PC-3 (cell line): ENCODE results near the gene ZNF793. TPM values are rescaled to one million over a fixed set of nuclear protein-coding genes. Genes with fewer than 3 reads are reported as not detected.

Experiments
- ATAC-seq: fragments of 200-7000 bp; cut with Tn5 transposase; 2 replicates; pipeline ENCODE4 v1.9.1; 2020; ENCODE audit warnings: mild to moderate bottlenecking, moderate library complexity
- BruUV-seq: library from RNA; stranded (reverse); fragments of 400-500 nt; replicated peaks from 2 replicates; lab custom pipeline; 2021; lab: Mats Ljungman, UMichigan
- CTCF ChIA-PET: fragments of 300-600 bp; sonication (Branson Sonifier 250); formaldehyde crosslinking; loops from one replicate; lab custom pipeline; 2022; ENCODE audit warnings: antibody characterized with exemption; lab: Charles Lee
- POLR2A ChIA-PET: fragments of 300-600 bp; sonication (Branson Sonifier 250); formaldehyde crosslinking; loops from one replicate; lab custom pipeline; 2022; ENCODE audit warnings: antibody characterized with exemption; ENCODE audit not compliant: unreplicated experiment; lab: Charles Lee
- DNase-seq: peaks from one replicate; pipeline ENCODE4 v3.0.0-alpha.2; 2015
- H2AFZ ChIP-seq: fragments of 300-600 bp; sonication (generic); 2 replicates; pipeline ENCODE4 v1.6.0; 2016; ENCODE audit warnings: antibody characterized with exemption, low read length
- H3F3A ChIP-seq: fragments of 300-600 bp; sonication (generic); one replicate; pipeline ENCODE4 v1.6.0; 2017; ENCODE audit warnings: antibody characterized with exemption, low read length, control low read depth, mild to moderate bottlenecking; ENCODE audit not compliant: unreplicated experiment
- H3K27ac ChIP-seq: fragments of 300-600 bp; sonication (generic); 2 replicates; pipeline ENCODE4 v1.5.1; 2016; ENCODE audit warnings: mild to moderate bottlenecking, low read length
- H3K27me3 ChIP-seq: fragments of 300-600 bp; sonication (generic); 2 replicates; pipeline ENCODE4 v1.6.1; 2016; ENCODE audit warnings: low read length, mixed read lengths
- H3K36me3 ChIP-seq: fragments of 300-600 bp; sonication (generic); 2 replicates; pipeline ENCODE4 v1.6.1; 2016; ENCODE audit warnings: low read depth, mixed run types, low read length, mixed read lengths
- H3K4me1 ChIP-seq: fragments of 300-600 bp; sonication (generic); 2 replicates; pipeline ENCODE4 v1.5.1; 2016; ENCODE audit warnings: low read length; ENCODE audit not compliant: insufficient read depth
- H3K4me2 ChIP-seq: fragments of 300-600 bp; sonication (generic); 2 replicates; pipeline ENCODE4 v1.6.0; 2016; ENCODE audit warnings: low read length
- H3K4me3 ChIP-seq: fragments of 300-600 bp; sonication (generic); 2 replicates; pipeline ENCODE4 v1.5.1; 2016; ENCODE audit warnings: mild to moderate bottlenecking, low read length, mixed read lengths
- H3K79me2 ChIP-seq: fragments of 300-600 bp; sonication (generic); 2 replicates; pipeline ENCODE4 v1.6.1; 2017; ENCODE audit warnings: low read length, mixed read lengths
- H3K9ac ChIP-seq: fragments of 300-600 bp; sonication (generic); 2 replicates; pipeline ENCODE4 v1.6.0; 2016; ENCODE audit warnings: mild to moderate bottlenecking, low read length
- H3K9me2 ChIP-seq: fragments of 300-600 bp; sonication (generic); replicated peaks from 2 replicates; pipeline ENCODE4 v1.6.1; 2016; ENCODE audit warnings: mixed run types, low read length, mixed read lengths
- H3K9me3 ChIP-seq: fragments of 300-600 bp; sonication (generic); 2 replicates; pipeline ENCODE4 v1.6.1; 2016; ENCODE audit warnings: low read length, mixed read lengths
- H4K20me1 ChIP-seq: fragments of 300-600 bp; sonication (generic); 2 replicates; pipeline ENCODE4 v1.6.1; 2016; ENCODE audit warnings: low read length, mixed read lengths
- CTCF ChIP-seq: fragments of 300-600 bp; sonication (generic); conservative IDR thresholded peaks from 2 replicates; pipeline ENCODE4 v1.5.1; 2017; ENCODE audit warnings: antibody characterized with exemption, low read depth, mild to moderate bottlenecking, low read length
- EZH2 ChIP-seq: fragments of 300-600 bp; sonication (generic); IDR thresholded peaks from one replicate; pipeline ENCODE4 v1.6.1; 2017; ENCODE audit warnings: antibody characterized with exemption, mild to moderate bottlenecking, low read length; ENCODE audit not compliant: unreplicated experiment
- EZH2phosphoT487 ChIP-seq: fragments of 300-600 bp; sonication (generic); IDR thresholded peaks from 2 replicates; pipeline ENCODE4 v1.6.1; 2018; ENCODE audit warnings: mild to moderate bottlenecking, antibody characterized with exemption, low read length, borderline replicate concordance
- intact Hi-C: fragments of 100-400 bp; cut with micrococcal nuclease; formaldehyde crosslinking; loops from 2 replicates; pipeline ENCODE4 v1.9.0; 2023
- total RNA-seq: library from RNA; depleted of rRNA; stranded (reverse); fragments of >200 nt; gene quantifications from 2 replicates; pipeline ENCODE4 v1.2.3, GENCODE V29; 2014

Gene ZNF793
- total RNA-seq, 1 experiment from 2014 or later, result not detected

- Histone ChIP-seq H3K4me1 (no peaks in the 10 kb centered on the region), H3K27me3 (no peaks in the 10 kb centered on the region), H3K4me3 (no peak overlapping the region), H2AFZ (no peak overlapping the region), H3K9ac (no peak overlapping the region), H3K9me2 (no peaks in the 10 kb centered on the region), H3K36me3 (no peaks in the 10 kb centered on the region; the same call in 1 of the 2 replicates), H3K9me3 (peaks cover 17% of the 10 kb centered on the region; the same call in 1 of the 2 replicates), H3K27ac (no peak overlapping the region), H4K20me1 (no peaks in the 10 kb centered on the region), H3F3A (no peaks in the 10 kb centered on the region), H3K79me2 (no peaks in the 10 kb centered on the region), H3K4me2 (no peak overlapping the region)
- intact Hi-C loops, result no loop called here
- no peak for ATAC-seq
- TF ChIP-seq EZH2phosphoT487, result no peak
- TF ChIP-seq CTCF, result no peak
- TF ChIP-seq EZH2, result no peak
- POLR2A ChIA-PET, result no interaction called here
- BruUV-seq, result no TSS peak
- CTCF ChIA-PET, result no interaction called here
- no peak for DNase-seq
Measured at GRCh38 chr19:37484406-37485168, 22.2 kb upstream of the ZNF793 start.

- TF ChIP-seq EZH2phosphoT487 (no peak), EZH2 (no peak), CTCF (no peak)
- H3K9me3 ChIP-seq, result peaks cover 13% of the 10 kb centered on the region
- ATAC-seq (no peak), DNase-seq (no peak)
- H2AFZ ChIP-seq, result no peak overlapping the region
- no peak overlapping the region for H3K9ac ChIP-seq
- H3K36me3 ChIP-seq, result no peaks in the 10 kb centered on the region
- no peaks in the 10 kb centered on the region for H3F3A ChIP-seq
- POLR2A ChIA-PET, result no interaction called here
- H3K4me1 ChIP-seq, result no peaks in the 10 kb centered on the region
- no peak overlapping the region for H3K4me2 ChIP-seq
- no peak overlapping the region for H3K4me3 ChIP-seq
- no peaks in the 10 kb centered on the region for H4K20me1 ChIP-seq
- H3K27ac ChIP-seq, result no peak overlapping the region
- CTCF ChIA-PET, result no interaction called here
- H3K27me3 ChIP-seq, result no peaks in the 10 kb centered on the region
- BruUV-seq, result no TSS peak
- intact Hi-C loops, result no loop called here
- H3K79me2 ChIP-seq, result no peaks in the 10 kb centered on the region
- H3K9me2 ChIP-seq, result no peaks in the 10 kb centered on the region
Measured at GRCh38 chr19:37492213-37492612, 14.5 kb upstream of the ZNF793 start.

GRCh38 chr19:37505958-37506386 is 767 bp upstream of the ZNF793 start:
- Histone ChIP-seq H3K79me2 (no peaks in the 10 kb centered on the region), H3K27me3 (no peaks in the 10 kb centered on the region), H3K36me3 (no peaks in the 10 kb centered on the region), H2AFZ (no peak overlapping the region), H3K27ac (no peak overlapping the region), H3K9me3 (0 out of 2 replicates have a peak, but pooled peaks cover 3% of the 10 kb centered on the region), H3F3A (no peaks in the 10 kb centered on the region), H4K20me1 (no peaks in the 10 kb centered on the region), H3K4me2 (no peak overlapping the region), H3K9ac (no peak overlapping the region), H3K9me2 (no peaks in the 10 kb centered on the region), H3K4me3 (no peak overlapping the region), H3K4me1 (no peaks in the 10 kb centered on the region)
- DNase-seq (no peak), ATAC-seq (no peak)
- no peak for TF ChIP-seq CTCF
- TF ChIP-seq EZH2phosphoT487, result no peak
- TF ChIP-seq EZH2, result no peak
- no TSS peak for BruUV-seq
- intact Hi-C loops, result no loop called here
- ChIA-PET CTCF (no interaction called here), POLR2A (no interaction called here)
